ENCODE measurements around the gene PIM1. TPM values are rescaled to one million over a fixed set of nuclear protein-coding genes. Genes with fewer than 3 reads are reported as not detected.
A peak's percentile ranks its signal among the peaks of the same experiment; 100 is the strongest.

Gene PIM1
- total and polyA plus RNA-seq, 9 of the 15 experiments (the other 6 are each of a cell fraction or from before 2014, with no cell fraction given): 19.0 to 789 (median 212) TPM

DNA sequence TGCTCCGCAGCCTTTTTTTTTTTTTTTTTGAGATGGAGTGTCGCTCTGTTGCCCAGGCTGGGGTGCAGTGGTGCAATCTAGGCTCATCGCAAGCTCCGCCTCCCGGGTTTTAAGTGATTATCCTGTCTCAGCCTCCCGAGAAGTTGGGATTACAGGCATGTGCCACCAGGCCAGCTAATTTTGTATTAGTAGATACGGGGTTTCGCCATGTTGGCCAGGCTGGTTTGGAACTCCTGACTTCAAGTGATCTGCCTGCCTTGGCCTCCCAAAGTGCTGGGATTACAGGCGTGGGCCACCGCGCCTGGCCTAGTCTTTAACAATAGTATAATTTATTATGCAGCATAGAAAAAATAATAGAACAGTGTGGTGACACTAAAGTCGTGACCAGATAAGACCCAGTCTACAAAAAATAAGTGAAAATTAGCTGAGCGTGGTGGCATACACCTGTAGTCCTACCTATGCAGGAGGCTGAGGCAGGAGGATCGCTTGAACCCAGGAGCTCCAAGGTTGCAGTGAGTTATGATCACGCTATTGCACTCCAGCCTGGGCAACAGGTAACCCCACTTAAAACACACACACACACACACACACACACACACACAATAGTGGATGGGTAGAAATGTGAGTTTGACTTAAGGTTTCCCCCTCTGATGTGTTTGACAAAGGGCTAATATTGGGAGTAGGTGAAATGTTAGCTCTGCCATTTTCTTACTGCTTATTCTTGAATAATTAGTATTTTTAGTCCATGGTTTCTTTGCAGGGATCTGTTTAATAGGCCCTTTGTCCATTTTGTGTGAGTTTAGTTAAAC lies 6.5 kb downstream of the PIM1 start (continued):
- TF ChIP-seq, protein P1, sequence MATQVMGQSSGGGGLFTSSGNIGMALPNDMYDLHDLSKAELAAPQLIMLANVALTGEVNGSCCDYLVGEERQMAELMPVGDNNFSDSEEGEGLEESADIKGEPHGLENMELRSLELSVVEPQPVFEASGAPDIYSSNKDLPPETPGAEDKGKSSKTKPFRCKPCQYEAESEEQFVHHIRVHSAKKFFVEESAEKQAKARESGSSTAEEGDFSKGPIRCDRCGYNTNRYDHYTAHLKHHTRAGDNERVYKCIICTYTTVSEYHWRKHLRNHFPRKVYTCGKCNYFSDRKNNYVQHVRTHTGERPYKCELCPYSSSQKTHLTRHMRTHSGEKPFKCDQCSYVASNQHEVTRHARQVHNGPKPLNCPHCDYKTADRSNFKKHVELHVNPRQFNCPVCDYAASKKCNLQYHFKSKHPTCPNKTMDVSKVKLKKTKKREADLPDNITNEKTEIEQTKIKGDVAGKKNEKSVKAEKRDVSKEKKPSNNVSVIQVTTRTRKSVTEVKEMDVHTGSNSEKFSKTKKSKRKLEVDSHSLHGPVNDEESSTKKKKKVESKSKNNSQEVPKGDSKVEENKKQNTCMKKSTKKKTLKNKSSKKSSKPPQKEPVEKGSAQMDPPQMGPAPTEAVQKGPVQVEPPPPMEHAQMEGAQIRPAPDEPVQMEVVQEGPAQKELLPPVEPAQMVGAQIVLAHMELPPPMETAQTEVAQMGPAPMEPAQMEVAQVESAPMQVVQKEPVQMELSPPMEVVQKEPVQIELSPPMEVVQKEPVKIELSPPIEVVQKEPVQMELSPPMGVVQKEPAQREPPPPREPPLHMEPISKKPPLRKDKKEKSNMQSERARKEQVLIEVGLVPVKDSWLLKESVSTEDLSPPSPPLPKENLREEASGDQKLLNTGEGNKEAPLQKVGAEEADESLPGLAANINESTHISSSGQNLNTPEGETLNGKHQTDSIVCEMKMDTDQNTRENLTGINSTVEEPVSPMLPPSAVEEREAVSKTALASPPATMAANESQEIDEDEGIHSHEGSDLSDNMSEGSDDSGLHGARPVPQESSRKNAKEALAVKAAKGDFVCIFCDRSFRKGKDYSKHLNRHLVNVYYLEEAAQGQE (IDR thresholded peaks at IDR 0.05; ENCODE audit: borderline replicate concordance): 0 out of 2 replicates have a peak, but pooled peaks have one; percentile 17
- TF ChIP-seq, protein P1 (CRISPR knock-in tag; IDR thresholded peaks at IDR 0.05; ENCODE audit: low read depth): peak; percentile 75; the same call in 1 of the 2 replicates
- TF ChIP-seq NONO (IDR thresholded peaks at IDR 0.05; ENCODE audit: low read depth in 2 of 2, low read length in 1 of 2) (peak in 1 of 2 experiments; percentile 43; a peak in 1 of 4 replicates), SIN3A (IDR thresholded peaks at IDR 0.05; ENCODE audit: borderline replicate concordance in 2 of 2, control insufficient read depth in 1 of 2, low read depth in 2 of 2, low read length in 2 of 2) (no peak; a peak in 1 of 4 replicates), JUNB (CRISPR knock-in tag; conservative IDR thresholded peaks at IDR 0.05) (peak; percentile 3; the same call in 1 of the 2 replicates), HDAC1 (IDR thresholded peaks at IDR 0.05) (peak; percentile 13 to 14; a peak in 1 of 4 replicates), ZNF57 (CRISPR knock-in tag; IDR thresholded peaks at IDR 0.05) (peak; percentile 10; the same call in 1 of the 2 replicates), L3MBTL2 (IDR thresholded peaks at IDR 0.05) (peak; percentile 80), HEY1 (CRISPR knock-in tag; IDR thresholded peaks at IDR 0.05; ENCODE audit: borderline replicate concordance) (0 out of 2 replicates have a peak, but pooled peaks have one; percentile 19), MAFF (IDR thresholded peaks at IDR 0.05; ENCODE audit: low read length) (0 out of 2 replicates have a peak, but pooled peaks have one; percentile 1), ZNF766 (CRISPR knock-in tag; conservative IDR thresholded peaks at IDR 0.05) (no peak), NFXL1 (CRISPR knock-in tag; IDR thresholded peaks at IDR 0.05) (no peak), MYBL2 (IDR thresholded peaks at IDR 0.05; ENCODE audit: low read depth) (no peak), MYBL2 (CRISPR knock-in tag; IDR thresholded peaks at IDR 0.05; ENCODE audit: borderline replicate concordance) (no peak), ETV1 (tag; conservative IDR thresholded peaks at IDR 0.05; ENCODE audit: low read depth) (no peak)
- TF ChIP-seq, protein P2, sequence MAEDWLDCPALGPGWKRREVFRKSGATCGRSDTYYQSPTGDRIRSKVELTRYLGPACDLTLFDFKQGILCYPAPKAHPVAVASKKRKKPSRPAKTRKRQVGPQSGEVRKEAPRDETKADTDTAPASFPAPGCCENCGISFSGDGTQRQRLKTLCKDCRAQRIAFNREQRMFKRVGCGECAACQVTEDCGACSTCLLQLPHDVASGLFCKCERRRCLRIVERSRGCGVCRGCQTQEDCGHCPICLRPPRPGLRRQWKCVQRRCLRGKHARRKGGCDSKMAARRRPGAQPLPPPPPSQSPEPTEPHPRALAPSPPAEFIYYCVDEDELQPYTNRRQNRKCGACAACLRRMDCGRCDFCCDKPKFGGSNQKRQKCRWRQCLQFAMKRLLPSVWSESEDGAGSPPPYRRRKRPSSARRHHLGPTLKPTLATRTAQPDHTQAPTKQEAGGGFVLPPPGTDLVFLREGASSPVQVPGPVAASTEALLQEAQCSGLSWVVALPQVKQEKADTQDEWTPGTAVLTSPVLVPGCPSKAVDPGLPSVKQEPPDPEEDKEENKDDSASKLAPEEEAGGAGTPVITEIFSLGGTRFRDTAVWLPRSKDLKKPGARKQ (CRISPR knock-in tag; IDR thresholded peaks at IDR 0.05): no peak
- TF ChIP-seq, protein P3, sequence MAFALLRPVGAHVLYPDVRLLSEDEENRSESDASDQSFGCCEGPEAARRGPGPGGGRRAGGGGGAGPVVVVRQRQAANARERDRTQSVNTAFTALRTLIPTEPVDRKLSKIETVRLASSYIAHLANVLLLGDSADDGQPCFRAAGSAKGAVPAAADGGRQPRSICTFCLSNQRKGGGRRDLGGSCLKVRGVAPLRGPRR (CRISPR knock-in tag; IDR thresholded peaks at IDR 0.05): no peak
